Measurements from ENCODE around the gene TRIM26.

GRCh38 chr6:30192076-30192475 lies 21.1 kb downstream of the TRIM26 start:
- TF ChIP-seq CTCF (IDR thresholded peaks at IDR 0.05), result no peak
- no peak for TF ChIP-seq POLR2A (IDR thresholded peaks at IDR 0.05)
